Ishikawa (cell line): ENCODE results near the gene LARP1B.

ENCODE experiments used
- EP300 ChIP-seq: IDR thresholded peaks from 2 replicates; pipeline ENCODE4 v1.6.1; 2012; ENCODE audit warnings: borderline replicate concordance
- FOXM1 ChIP-seq: IDR thresholded peaks from 2 replicates; pipeline ENCODE4 v1.6.1; 2012; ENCODE audit warnings: low read depth, borderline replicate concordance
- RAD21 ChIP-seq: IDR thresholded peaks from 2 replicates; pipeline ENCODE4 v1.6.1; 2012; ENCODE audit warnings: low read depth
- TAF1 ChIP-seq: IDR thresholded peaks from 2 replicates; pipeline ENCODE4 v1.6.1; 2012; ENCODE audit warnings: low read depth, mild to moderate bottlenecking
- YY1 ChIP-seq: IDR thresholded peaks from 2 replicates; pipeline ENCODE4 v1.6.1; 2012; ENCODE audit warnings: low read depth
- TF ChIP-seq, protein P1 (sequence below): IDR thresholded peaks from 2 replicates; pipeline ENCODE4 v1.6.1; 2012; ENCODE audit warnings: low read depth, mild to moderate bottlenecking

GRCh38 chr4:128068918-128069317 is 7.8 kb downstream of the LARP1B start:
- TF ChIP-seq YY1, result no peak
- TF ChIP-seq RAD21, result peak; percentile 38; the same call in 1 of the 2 replicates
- TF ChIP-seq EP300, result no peak
- TF ChIP-seq TAF1, result no peak
- TF ChIP-seq, protein P1, sequence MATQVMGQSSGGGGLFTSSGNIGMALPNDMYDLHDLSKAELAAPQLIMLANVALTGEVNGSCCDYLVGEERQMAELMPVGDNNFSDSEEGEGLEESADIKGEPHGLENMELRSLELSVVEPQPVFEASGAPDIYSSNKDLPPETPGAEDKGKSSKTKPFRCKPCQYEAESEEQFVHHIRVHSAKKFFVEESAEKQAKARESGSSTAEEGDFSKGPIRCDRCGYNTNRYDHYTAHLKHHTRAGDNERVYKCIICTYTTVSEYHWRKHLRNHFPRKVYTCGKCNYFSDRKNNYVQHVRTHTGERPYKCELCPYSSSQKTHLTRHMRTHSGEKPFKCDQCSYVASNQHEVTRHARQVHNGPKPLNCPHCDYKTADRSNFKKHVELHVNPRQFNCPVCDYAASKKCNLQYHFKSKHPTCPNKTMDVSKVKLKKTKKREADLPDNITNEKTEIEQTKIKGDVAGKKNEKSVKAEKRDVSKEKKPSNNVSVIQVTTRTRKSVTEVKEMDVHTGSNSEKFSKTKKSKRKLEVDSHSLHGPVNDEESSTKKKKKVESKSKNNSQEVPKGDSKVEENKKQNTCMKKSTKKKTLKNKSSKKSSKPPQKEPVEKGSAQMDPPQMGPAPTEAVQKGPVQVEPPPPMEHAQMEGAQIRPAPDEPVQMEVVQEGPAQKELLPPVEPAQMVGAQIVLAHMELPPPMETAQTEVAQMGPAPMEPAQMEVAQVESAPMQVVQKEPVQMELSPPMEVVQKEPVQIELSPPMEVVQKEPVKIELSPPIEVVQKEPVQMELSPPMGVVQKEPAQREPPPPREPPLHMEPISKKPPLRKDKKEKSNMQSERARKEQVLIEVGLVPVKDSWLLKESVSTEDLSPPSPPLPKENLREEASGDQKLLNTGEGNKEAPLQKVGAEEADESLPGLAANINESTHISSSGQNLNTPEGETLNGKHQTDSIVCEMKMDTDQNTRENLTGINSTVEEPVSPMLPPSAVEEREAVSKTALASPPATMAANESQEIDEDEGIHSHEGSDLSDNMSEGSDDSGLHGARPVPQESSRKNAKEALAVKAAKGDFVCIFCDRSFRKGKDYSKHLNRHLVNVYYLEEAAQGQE, result no peak
- no peak for TF ChIP-seq FOXM1
